Measurements from ENCODE around the gene LIPE. TPM values are rescaled to one million over a fixed set of nuclear protein-coding genes. Genes with fewer than 3 reads are reported as not detected.
"Not testable (repeated sequence)": the region's sequence is repeated elsewhere in the genome, so short reads cannot be mapped to it uniquely, and the experiment has no call there.

The LIPE gene
- polyA plus RNA-seq (ENCODE audit: insufficient read length in 4 of 4): 10 to 100 TPM in 2 of 4 donors, 1 to 10 TPM in 2; 8.6 to 14.7 (median 9.6) TPM

GRCh38 chr19:42427313-42427712 lies at the start of gene LIPE:
TSS of gene LIPE (minus strand) at chr19:42427388. CDS start at chr19:42427149, 239 bp downstream.
- peak in 1 of 4 donors; percentile 56 for DNase-seq (ENCODE audit: low read depth in 4 of 4, low spot score in 3 of 4)

GRCh38 chr19:42475366-42475765 lies 48.2 kb upstream of the LIPE start:
- no peak for DNase-seq (ENCODE audit: low read depth in 4 of 4, low spot score in 3 of 4)

- DNase-seq (ENCODE audit: low read depth in 4 of 4, low spot score in 3 of 4): no peak
Observed at GRCh38 chr19:42474743-42475142, 47.6 kb upstream of the LIPE start.

- no peak for DNase-seq (ENCODE audit: low read depth in 4 of 4, low spot score in 3 of 4)
Observed at GRCh38 chr19:42473686-42474085, 46.5 kb upstream of the LIPE start.

GRCh38 chr19:42472402-42473147 lies 45.4 kb upstream of the LIPE start:
- DNase-seq (ENCODE audit: low read depth in 4 of 4, low spot score in 3 of 4): no peak

- DNase-seq (ENCODE audit: low read depth in 4 of 4, low spot score in 3 of 4): no peak
Observed at GRCh38 chr19:42471554-42472249, 44.5 kb upstream of the LIPE start.

- no peak for DNase-seq (ENCODE audit: low read depth in 4 of 4, low spot score in 3 of 4)
Observed at GRCh38 chr19:42469311-42470235, 42.4 kb upstream of the LIPE start.

- no peak for DNase-seq (ENCODE audit: low read depth in 4 of 4, low spot score in 3 of 4)
Observed at GRCh38 chr19:42468273-42468796, 41.1 kb upstream of the LIPE start.

- DNase-seq (ENCODE audit: low read depth in 4 of 4, low spot score in 3 of 4): no peak
Observed at GRCh38 chr19:42467183-42467760, 40.1 kb upstream of the LIPE start.

- no peak for DNase-seq (ENCODE audit: low read depth in 4 of 4, low spot score in 3 of 4)
Observed at GRCh38 chr19:42466521-42467182, 39.5 kb upstream of the LIPE start.

GRCh38 chr19:42465827-42466280 lies 38.7 kb upstream of the LIPE start:
- no peak for DNase-seq (ENCODE audit: low read depth in 4 of 4, low spot score in 3 of 4)

GRCh38 chr19:42461700-42462324 lies 34.6 kb upstream of the LIPE start:
- no peak for DNase-seq (ENCODE audit: low read depth in 4 of 4, low spot score in 3 of 4)

GRCh38 chr19:42461231-42461630 lies 34.0 kb upstream of the LIPE start:
- DNase-seq (ENCODE audit: low read depth in 4 of 4, low spot score in 3 of 4): not testable (repeated sequence)

GRCh38 chr19:42459926-42460325 lies 32.7 kb upstream of the LIPE start:
- DNase-seq (ENCODE audit: low read depth in 4 of 4, low spot score in 3 of 4): no peak

- DNase-seq (ENCODE audit: low read depth in 4 of 4, low spot score in 3 of 4): no peak
Observed at GRCh38 chr19:42455621-42456081, 28.5 kb upstream of the LIPE start.

- DNase-seq (ENCODE audit: low read depth in 4 of 4, low spot score in 3 of 4): no peak
Observed at GRCh38 chr19:42455086-42455485, 27.9 kb upstream of the LIPE start.

GRCh38 chr19:42452590-42452989 lies 25.4 kb upstream of the LIPE start:
- DNase-seq (ENCODE audit: low read depth in 4 of 4, low spot score in 3 of 4): no peak

GRCh38 chr19:42450314-42450934 lies 23.2 kb upstream of the LIPE start:
- peak in 3 of 4 donors; percentile 64 to 69 (median 65) for DNase-seq (ENCODE audit: low read depth in 4 of 4, low spot score in 3 of 4)

- not testable (repeated sequence) for DNase-seq (ENCODE audit: low read depth in 4 of 4, low spot score in 3 of 4)
Observed at GRCh38 chr19:42448306-42448705, 21.1 kb upstream of the LIPE start.

Measured in left renal pelvis (tissue), 4 donors.